Right ventricle myocardium inferior (tissue), 1 donor: Measurements from ENCODE around the gene XIAP. TPM values are rescaled to one million over a fixed set of nuclear protein-coding genes. Genes with fewer than 3 reads are reported as not detected.
"Not testable (repeated sequence)": the region's sequence is repeated elsewhere in the genome, so short reads cannot be mapped to it uniquely, and the experiment has no call there.

Source experiments
- ATAC-seq: fragments of 200-7000 bp; cut with Tn5 transposase; one replicate; pipeline ENCODE4 v1.9.1; 2020; ENCODE audit warnings: mild to moderate bottlenecking, moderate library complexity
- DNase-seq: peaks from one replicate; pipeline ENCODE4 v3.0.0; 2021; ENCODE audit errors: missing footprints
- intact Hi-C: fragments of 100-400 bp; cut with DNase I; formaldehyde crosslinking; loops from one replicate; pipeline ENCODE4 v1.11.0; 2022
- total RNA-seq: library from RNA; stranded (reverse); fragmentation: NEBNext Ultra II Directional; extraction: Animal tissue kit (Norgen Biotek cat#: 25700); gene quantifications from one replicate; pipeline ENCODE4 v1.2.1, GENCODE V29; 2021
- donor health status: DM: no; HTN: yes; CAD: no; lungs with severe emphysema.

Gene XIAP
- total RNA-seq, 1 donor from 2014 or later, result 21.4 TPM

DNA sequence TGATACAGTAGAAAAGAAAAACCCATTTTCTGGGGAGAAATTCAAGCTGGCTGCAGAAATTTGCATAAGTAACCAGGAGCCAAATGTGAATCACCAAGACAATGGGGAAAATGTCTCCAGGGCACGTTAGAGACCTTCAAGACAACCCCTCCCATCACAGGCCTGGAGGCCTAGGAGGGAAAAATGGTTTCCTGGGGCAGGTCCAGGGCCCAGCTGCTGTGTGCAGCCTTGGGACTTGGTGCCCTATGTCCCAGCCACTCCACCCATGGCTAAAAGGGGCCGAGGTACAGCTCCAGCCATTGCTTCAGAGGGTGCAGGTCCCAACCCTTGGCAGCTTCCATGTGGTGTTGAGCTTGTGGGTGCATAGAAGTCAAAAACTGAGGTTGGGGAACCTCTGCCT, 72.2 kb downstream of the XIAP start:
- DNase-seq, ATAC-seq, intact Hi-C loops: not testable (repeated sequence)

DNA sequence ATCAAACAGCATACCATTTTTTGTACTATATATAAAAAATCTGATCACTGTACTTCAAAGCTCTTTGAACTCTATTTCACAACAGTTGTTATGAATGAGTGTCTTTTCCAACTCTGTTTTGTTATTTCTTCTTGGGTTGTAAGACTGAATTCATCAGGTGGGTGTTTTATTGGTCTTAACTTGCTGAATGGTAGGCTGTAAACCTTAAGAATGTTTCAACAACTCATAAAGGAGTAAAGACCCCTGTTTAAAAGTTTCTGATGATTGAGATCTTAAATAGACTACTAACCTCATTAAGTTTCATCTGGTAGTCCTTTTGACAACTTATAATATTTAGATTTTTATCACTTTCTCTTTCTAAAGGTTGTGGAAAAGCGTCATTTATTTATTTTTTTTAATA, 83.2 kb downstream of the XIAP start:
- no peak for DNase-seq
- intact Hi-C loops, result no loop called here
- ATAC-seq, result no peak

DNA sequence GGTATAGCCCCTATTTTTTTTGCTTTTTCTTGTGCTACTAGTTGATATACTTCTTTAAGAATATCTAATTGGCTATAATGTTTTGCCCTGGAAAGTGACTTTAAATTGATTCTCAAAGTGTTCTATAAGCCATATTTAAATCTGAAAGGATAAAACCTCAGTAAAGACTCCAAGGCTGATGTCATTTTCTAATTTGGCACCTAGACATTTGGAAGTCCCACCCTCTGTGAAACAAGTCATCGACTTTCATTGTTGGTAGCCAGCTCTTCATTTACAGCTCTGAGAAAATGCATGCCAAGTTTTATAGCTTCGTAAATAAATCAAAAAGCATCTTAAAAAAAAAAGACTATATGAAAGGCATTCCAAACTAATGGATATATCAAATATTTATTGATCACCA, 83.6 kb downstream of the XIAP start:
- intact Hi-C loops, result no loop called here
- DNase-seq, result no peak
- ATAC-seq, result no peak

DNA sequence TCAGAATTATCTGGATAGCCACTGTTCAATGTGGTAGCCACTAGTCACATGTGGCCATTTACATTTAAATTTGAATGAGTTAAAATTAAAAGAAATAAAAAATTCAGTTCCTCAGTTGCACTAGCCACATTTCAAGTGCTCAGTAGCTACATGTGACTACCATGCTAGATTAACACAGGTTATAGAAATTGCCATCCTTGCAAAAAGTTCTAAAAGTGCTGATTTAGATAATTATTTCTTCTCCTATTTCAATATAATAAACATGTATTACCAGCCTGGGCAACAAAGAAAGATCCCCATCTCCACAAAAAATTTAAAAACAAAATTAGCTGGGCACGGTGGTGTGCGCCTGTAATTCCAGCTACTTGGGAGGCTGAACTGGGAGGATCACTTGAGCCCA, 90.0 kb downstream of the XIAP start:
- ATAC-seq (no peak), DNase-seq (no peak)
- intact Hi-C loops, result no loop called here

DNA sequence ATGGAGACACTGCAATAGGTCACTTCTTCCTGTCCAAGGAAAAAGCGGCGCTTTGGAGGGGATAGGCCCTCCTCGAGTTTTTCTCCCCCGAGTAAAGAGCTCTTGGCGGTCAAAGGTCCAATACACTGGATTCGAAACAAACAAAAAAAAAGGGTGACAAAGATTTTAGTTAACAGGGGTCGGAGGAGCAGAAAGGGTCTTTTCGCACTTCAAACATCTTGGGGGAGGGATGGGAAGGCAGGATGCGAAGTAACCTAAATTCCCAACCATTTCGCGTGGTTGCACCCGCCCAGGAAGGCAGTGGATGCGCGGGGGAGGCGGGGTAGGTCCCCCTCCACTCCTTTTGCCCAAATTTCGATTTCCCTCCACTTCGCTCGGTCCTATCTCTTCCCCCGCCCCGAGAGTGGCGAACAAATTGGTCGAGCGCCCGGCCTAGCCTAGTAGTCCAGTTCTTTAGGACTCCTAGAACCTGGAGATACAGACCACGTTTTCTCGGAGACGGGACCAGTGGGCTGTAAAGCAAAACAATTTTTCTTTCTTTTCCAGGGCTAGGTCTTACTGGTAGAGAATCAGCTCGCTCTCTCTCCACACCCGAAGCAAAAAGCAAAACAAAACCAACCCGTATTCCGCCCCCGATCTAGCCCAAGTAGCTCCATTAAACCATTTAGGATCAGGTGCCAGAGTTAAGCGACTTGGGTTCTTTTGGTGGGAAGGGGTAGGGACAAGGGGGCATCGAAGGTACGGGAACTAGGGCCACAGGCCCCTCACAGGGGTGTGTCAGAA, 99.6 kb downstream of the XIAP start:
- ATAC-seq (peak; percentile 35), DNase-seq (peak; percentile 73)
- intact Hi-C loops, result loop anchor here (5.0 to 10.0 kb wide), 2 partner anchors 55 to 97 kb away; partner anchors contain the start of gene XIAP

DNA sequence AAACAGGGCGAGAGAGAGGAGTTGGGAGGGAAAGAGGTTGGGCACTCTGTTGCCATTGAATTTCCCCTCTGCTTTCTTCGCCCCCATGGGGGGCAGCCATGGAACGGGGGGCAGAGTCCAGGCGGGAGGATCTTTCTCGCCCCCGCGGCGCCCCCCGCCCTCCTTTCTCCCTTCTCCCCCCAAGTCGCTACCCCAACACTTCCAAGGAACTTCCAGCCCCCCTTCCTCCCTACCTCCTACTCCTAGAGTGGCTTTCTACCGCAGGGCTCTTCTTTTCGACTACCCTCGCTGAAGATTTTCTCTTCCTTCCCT, 101.1 kb downstream of the XIAP start:
- intact Hi-C loops, result loop anchor here (5.0 to 10.0 kb wide), 2 partner anchors 54 to 99 kb away; partner anchors contain the start of gene XIAP
- ATAC-seq, result no peak
- DNase-seq, result no peak

DNA sequence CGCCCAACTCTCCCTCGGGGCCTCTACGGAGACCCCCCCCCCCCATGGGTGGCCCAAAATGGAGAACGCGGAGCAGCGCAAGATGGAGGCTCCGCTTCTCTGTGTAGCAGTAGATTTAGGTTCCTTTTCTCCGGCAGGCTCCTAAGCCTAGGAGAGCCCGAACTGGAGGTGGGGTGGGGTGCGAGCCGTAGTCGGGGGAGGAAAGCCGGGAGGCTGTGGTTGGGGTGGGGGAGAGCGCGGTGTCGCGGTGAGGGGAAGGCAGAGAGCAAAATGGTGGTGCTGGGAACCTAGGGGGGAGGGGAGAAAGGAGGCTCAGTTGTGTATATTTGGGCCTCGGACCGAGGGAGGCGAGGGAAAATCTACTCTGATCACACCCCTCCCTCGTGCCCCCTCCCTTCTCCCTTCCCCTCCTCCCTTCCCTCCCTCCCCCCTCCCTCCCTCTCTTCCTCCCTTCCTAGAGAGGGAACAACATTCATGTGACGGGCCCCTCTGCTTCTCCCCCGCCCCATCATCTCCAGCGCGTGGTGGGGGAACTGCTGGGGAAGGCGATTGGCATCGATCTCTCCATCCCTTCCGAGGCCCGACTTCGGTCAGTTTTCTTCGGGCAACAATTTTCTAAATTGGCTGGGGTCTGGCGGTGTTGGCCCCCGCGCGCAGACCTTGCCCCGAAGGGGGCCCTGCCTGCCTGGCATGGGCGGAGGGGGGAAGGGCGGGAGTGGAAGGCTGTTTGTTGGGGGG, 101.6 kb downstream of the XIAP start, which contains the start of gene STAG2:
Gene STAG2 (plus strand): TSS at position 439 of the 738 bp plus-strand sequence. CDS start 60,922 bp downstream, outside the sequence.
- intact Hi-C loops, result loop anchor here (5.0 to 10.0 kb wide), 2 partner anchors 53 to 99 kb away; partner anchors contain the start of gene XIAP
- ATAC-seq, result peak; percentile 71
- DNase-seq, result peak; percentile 80

DNA sequence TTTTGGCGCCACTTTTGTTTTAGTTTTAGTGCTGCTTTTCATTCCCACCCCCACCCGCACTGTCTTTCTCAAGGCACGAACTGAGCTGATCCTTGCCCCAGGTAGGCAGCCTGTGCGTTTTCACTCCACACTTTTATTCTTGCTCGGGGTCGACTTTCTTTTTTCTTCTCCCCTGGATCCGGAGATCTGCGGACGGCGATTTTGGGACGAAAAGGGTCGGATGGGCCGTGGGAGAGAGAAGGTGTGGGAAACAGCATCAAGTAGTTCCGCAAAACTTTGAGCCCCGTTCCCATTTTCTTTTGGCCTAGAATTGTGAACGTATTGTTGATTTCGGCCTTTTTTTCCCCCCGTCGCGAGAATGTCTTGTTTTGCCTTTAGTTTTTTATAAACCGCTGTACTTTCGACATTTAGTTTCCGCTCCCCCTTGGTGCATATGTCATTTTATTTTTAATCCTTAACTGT, 102.2 kb downstream of the XIAP start:
- ATAC-seq (no peak), DNase-seq (no peak)
- intact Hi-C loops, result loop anchor here (5.0 to 10.0 kb wide), 2 partner anchors 53 to 100 kb away; partner anchors contain the start of gene XIAP

DNA sequence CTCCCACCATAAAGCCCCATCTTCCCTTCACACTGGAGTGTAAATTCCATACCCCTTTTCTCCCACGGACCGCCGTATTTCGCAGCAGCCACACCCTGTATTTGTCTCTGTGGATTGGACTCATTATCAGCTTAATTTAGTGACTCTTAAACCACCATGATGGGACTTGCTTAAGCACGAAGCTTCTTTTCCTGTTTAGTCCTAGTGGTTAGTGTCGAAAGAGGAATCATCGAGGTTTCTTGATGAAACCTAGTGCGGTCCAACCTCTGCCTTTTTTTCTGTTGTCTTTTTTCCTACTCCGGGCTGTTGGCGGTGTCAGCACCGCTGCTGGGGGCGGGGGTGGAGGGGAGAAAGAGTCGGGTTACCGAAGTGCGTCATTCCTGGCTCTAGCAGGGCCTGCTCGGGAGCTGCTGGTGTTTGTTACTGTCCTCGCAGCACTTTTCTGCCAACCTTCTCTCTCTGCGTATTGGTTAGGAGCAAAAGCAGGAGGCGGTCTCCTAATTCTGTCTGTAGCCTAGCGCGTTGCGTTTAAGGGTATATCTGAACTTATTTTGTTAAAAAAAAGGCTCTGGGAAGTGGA, 103.0 kb downstream of the XIAP start:
- DNase-seq (peak; percentile 89), ATAC-seq (peak; percentile 80)
- intact Hi-C loops, result loop anchor here (5.0 to 10.0 kb wide), 2 partner anchors 52 to 101 kb away; partner anchors contain the start of gene XIAP

Other genes starting within 250 kb of the XIAP start
- 25.4 TPM for gene THOC2, start 127.0 kb upstream of the XIAP start, total RNA-seq
- gene STAG2, start 101.7 kb downstream of the XIAP start, total RNA-seq, result 32.9 TPM